Kidney (tissue), 14 donors: ENCODE results near the gene PHKA2. TPM values are rescaled to one million over a fixed set of nuclear protein-coding genes. Genes with fewer than 3 reads are reported as not detected.
"Not testable (repeated sequence)": the region's sequence is repeated elsewhere in the genome, so short reads cannot be mapped to it uniquely, and the experiment has no call there.

Experiments
- DNase-seq, 5 donors: peaks; one replicate each; pipeline ENCODE4 v3.0.0-alpha.2; 2013 to 2020
- FAIRE-seq: peaks from 2 replicates; lab custom pipeline; 2012; peaks lifted over from hg19 to GRCh38; lab: Jason Lieb, UNC
- H3K27ac ChIP-seq, 2 donors: one replicate each; pipeline ENCODE4 v1.7.0; 2013; ENCODE audit warnings: low read depth in 2 of 2, low read length in 2 of 2, inconsistent platforms in 1 of 2
- H3K27me3 ChIP-seq: one replicate; pipeline ENCODE4 v1.7.1; 2013; ENCODE audit warnings: low read length, inconsistent platforms; ENCODE audit not compliant: control insufficient read depth, insufficient read depth
- H3K36me3 ChIP-seq, 3 donors: one replicate each; pipeline versions ENCODE4 v1.7.0 to v1.7.1; 2013; ENCODE audit warnings: low read length in 3 of 3, control low read depth in 1 of 3, inconsistent platforms in 1 of 3; ENCODE audit not compliant: insufficient read depth in 3 of 3, control insufficient read depth in 2 of 3
- H3K4me1 ChIP-seq, 3 donors: one replicate each; pipeline versions ENCODE4 v1.7.0 to v1.7.1; 2013; ENCODE audit warnings: low read length in 3 of 3, inconsistent platforms in 1 of 3, low read depth in 1 of 3; ENCODE audit not compliant: control insufficient read depth in 2 of 3, insufficient read depth in 2 of 3
- H3K4me3 ChIP-seq, 3 donors: one replicate each; pipeline versions ENCODE4 v1.7.0 to v1.8.1; 2013; ENCODE audit warnings: low read length in 3 of 3, control low read depth in 1 of 3, inconsistent platforms in 1 of 3
- H3K9ac ChIP-seq, 3 donors: one replicate each; pipeline versions ENCODE4 v1.7.0 to v1.7.1; 2013; ENCODE audit warnings: low read length in 3 of 3, control low read depth in 1 of 3, inconsistent platforms in 1 of 3
- H3K9me3 ChIP-seq, 3 donors: one replicate each; pipeline versions ENCODE4 v1.7.0 to v1.7.1; 2013; ENCODE audit warnings: low read length in 3 of 3, control low read depth in 1 of 3, inconsistent platforms in 1 of 3; ENCODE audit not compliant: control insufficient read depth in 2 of 3, insufficient read depth in 1 of 3
- intact Hi-C: fragments of 100-400 bp; cut with DNase I; formaldehyde crosslinking; loops from one replicate; pipeline ENCODE4 v1.11.1; 2022
- polyA plus RNA-seq: library from polyadenylated mRNA; stranded (reverse); fragments of 350-450 nt; fragmentation: Illumina TruSeq; extraction: RNeasy Lipid Tissue Mini Kit (QIAGEN cat#74804); gene quantifications from one replicate; pipeline ENCODE4 v1.2.3, GENCODE V29; 2014; ENCODE audit warnings: low read depth, low replicate concordance; ENCODE audit not compliant: insufficient read depth
- total RNA-seq: library from RNA; stranded (reverse); fragmentation: NEBNext Ultra II Directional; extraction: Animal tissue kit (Norgen Biotek cat#: 25700); gene quantifications from one replicate; pipeline ENCODE4 v1.2.1, GENCODE V29; 2021
- TF ChIP-seq, protein P1 (sequence below): IDR thresholded peaks from 3 replicates; pipeline ENCODE4 v1.5.1; 2012; ENCODE audit warnings: mild to moderate bottlenecking, moderate library complexity, borderline replicate concordance; ENCODE audit not compliant: insufficient read depth; ENCODE audit errors: extremely low read depth
- donor health status: control.
- donor health status: control.
- donor health status: control.
- donor health status: control.
- donor health status: control.
- donor health status: DM: yes; HTN: yes; CAD: no.
- donor health status: Normal renal cell carcinoma (clear cell type).

The PHKA2 gene
- total and polyA plus RNA-seq, 2 donors from 2014 or later: 14.7 to 26.3 TPM

DNA sequence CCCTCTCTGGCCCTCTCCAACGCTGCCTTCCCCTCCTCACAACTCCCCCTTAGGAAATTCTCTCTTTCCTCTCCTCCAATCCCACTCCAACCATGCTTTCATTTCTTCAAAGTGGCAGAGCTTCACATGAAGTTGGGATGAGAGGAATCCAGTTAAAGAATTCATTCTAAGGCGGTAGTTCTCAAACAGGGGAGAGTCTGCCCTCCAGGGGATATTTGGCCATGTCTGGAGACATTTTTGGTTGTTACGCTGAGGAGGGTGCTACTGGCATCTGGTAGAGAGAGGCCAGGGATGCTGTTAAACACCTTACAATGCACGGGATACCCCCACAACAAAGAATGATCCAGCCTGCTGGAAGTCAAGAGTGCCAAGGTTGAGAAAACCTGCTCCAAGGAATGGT, 40.5 kb upstream of the PHKA2 start:
- no peaks in the 10 kb centered on the region for H3K36me3 ChIP-seq
- intact Hi-C loops: no loop called here
- H3K27ac ChIP-seq: no peak overlapping the region
- FAIRE-seq (no peak), DNase-seq (no peak)
- TF ChIP-seq, protein P1, sequence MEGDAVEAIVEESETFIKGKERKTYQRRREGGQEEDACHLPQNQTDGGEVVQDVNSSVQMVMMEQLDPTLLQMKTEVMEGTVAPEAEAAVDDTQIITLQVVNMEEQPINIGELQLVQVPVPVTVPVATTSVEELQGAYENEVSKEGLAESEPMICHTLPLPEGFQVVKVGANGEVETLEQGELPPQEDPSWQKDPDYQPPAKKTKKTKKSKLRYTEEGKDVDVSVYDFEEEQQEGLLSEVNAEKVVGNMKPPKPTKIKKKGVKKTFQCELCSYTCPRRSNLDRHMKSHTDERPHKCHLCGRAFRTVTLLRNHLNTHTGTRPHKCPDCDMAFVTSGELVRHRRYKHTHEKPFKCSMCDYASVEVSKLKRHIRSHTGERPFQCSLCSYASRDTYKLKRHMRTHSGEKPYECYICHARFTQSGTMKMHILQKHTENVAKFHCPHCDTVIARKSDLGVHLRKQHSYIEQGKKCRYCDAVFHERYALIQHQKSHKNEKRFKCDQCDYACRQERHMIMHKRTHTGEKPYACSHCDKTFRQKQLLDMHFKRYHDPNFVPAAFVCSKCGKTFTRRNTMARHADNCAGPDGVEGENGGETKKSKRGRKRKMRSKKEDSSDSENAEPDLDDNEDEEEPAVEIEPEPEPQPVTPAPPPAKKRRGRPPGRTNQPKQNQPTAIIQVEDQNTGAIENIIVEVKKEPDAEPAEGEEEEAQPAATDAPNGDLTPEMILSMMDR: no peak
- H3K4me3 ChIP-seq: no peak overlapping the region
- H3K27me3 ChIP-seq: no peaks in the 10 kb centered on the region
- no peaks in the 10 kb centered on the region for H3K4me1 ChIP-seq
- H3K9ac ChIP-seq: no peak overlapping the region
- H3K9me3 ChIP-seq: no peaks in the 10 kb centered on the region

DNA sequence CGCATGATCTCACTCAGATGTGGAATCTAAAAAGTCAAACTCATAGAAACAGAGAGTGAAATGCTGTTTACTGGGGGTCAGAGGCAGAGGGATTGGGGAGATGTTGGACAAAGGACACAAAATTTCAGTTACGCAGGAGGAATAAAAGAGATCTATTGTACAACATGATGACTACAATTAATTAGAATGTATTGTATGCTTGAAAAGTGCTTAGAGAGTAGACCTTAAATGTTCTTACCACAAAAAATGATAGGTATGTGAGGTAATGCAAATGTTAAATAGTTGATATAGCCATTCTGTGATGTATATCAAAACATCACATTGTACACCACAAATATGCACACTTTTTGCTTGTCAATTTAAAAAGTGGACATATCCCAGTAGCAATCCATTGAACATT, 36.1 kb upstream of the PHKA2 start:
- no peaks in the 10 kb centered on the region for H3K9me3 ChIP-seq
- H3K27me3 ChIP-seq: no peaks in the 10 kb centered on the region
- intact Hi-C loops: no loop called here
- TF ChIP-seq, protein P1: no peak
- H3K36me3 ChIP-seq: no peaks in the 10 kb centered on the region
- DNase-seq (no peak), FAIRE-seq (no peak)
- H3K27ac ChIP-seq: no peak overlapping the region
- H3K9ac ChIP-seq: no peak overlapping the region
- no peak overlapping the region for H3K4me3 ChIP-seq
- no peaks in the 10 kb centered on the region for H3K4me1 ChIP-seq

DNA sequence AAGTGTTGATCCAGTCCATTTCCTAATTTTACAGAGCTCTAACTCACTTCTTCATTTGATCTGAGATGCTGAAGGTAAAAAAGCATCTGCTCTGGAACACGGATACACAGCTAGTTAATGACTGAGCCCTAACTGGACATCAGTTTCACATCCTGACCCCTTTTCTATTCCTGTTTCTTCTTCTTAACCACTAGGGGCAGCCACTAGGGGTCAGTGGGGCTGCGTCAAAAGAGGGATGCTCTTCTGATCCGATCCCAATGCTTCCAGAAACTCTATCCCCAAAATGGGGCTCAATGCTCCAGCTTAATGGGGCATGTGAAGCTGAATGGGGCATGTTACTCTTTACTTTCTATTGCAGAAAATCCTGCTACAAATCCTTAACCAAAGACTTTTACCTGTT, 33.4 kb upstream of the PHKA2 start:
- DNase-seq: peak in 3 of 5 donors; percentile 28 to 57 (median 43)
- H3K27me3 ChIP-seq: no peaks in the 10 kb centered on the region
- H3K4me3 ChIP-seq: no peak overlapping the region
- no peak for FAIRE-seq
- intact Hi-C loops: no loop called here
- H3K27ac ChIP-seq: no peak overlapping the region
- H3K36me3 ChIP-seq: no peaks in the 10 kb centered on the region
- no peaks in the 10 kb centered on the region for H3K9me3 ChIP-seq
- TF ChIP-seq, protein P1: peak; percentile 24
- H3K9ac ChIP-seq: no peak overlapping the region
- no peaks in the 10 kb centered on the region for H3K4me1 ChIP-seq

DNA sequence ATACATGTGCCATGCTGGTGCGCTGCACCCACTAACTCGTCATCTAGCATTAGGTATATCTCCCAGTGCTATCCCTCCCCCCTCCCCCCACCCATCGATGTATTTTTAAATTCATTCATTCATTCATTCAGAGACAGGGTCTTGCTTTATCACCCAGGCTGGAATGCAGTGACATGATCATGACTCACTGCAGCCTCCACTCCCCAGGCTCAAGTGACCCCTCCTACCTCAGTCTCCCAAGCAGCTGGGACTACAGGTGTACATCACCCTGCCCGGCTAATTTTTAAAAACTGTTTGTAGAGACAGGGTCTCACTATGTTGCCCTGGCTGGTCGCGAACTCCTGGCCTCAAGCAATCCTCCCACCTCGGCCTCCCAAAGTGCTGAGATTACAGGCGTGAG, 32.7 kb upstream of the PHKA2 start:
- H3K27ac ChIP-seq, H3K9me3 ChIP-seq, FAIRE-seq, DNase-seq, H3K36me3 ChIP-seq, H3K27me3 ChIP-seq, H3K9ac ChIP-seq, H3K4me3 ChIP-seq, H3K4me1 ChIP-seq, intact Hi-C loops: not testable (repeated sequence)
